Stomach (tissue), 9 donors: Measurements from ENCODE around the gene MET. TPM values are rescaled to one million over a fixed set of nuclear protein-coding genes. Genes with fewer than 3 reads are reported as not detected.

ENCODE experiments used
- DNase-seq, 2 donors: peaks; one replicate each; pipeline versions ENCODE4 v3.0.0 to v3.0.0-alpha.2; 2013 to 2019
- H3K27ac ChIP-seq, 5 donors: fragments of 200-600 bp in 4 of 5; sonication (generic) in 4 of 5; one replicate each; pipeline ENCODE4 v1.5.1; 2013 to 2019; ENCODE audit warnings: mild to moderate bottlenecking in 1 of 5, moderate library complexity in 1 of 5
- H3K27me3 ChIP-seq, 3 donors: fragments of 200-600 bp; sonication (generic); one replicate each; pipeline ENCODE4 v1.5.1; 2017 to 2019; ENCODE audit warnings: mixed run types in 1 of 3
- H3K36me3 ChIP-seq, 4 donors: fragments of 200-600 bp; sonication (generic); 1 replicate in 3 of 4; 2 replicates in 1 of 4; pipeline ENCODE4 v1.5.1; 2016 to 2019
- H3K4me1 ChIP-seq, 4 donors: fragments of 200-600 bp; sonication (generic); one replicate each; pipeline ENCODE4 v1.5.1; 2016 to 2019
- H3K4me3 ChIP-seq, 4 donors: fragments of 200-600 bp; sonication (generic) in 3 of 4; one replicate each; pipeline ENCODE4 v1.5.1; 2016 to 2019; ENCODE audit warnings: mild to moderate bottlenecking in 1 of 4
- H3K9me3 ChIP-seq, 4 donors: fragments of 200-600 bp; sonication (generic); one replicate each; pipeline ENCODE4 v1.5.1; 2016 to 2019
- EP300 ChIP-seq: sonication (generic); formaldehyde crosslinking; IDR thresholded peaks from one replicate; pipeline ENCODE4 v1.6.1; 2017; ENCODE audit warnings: antibody characterized with exemption
- POLR2A ChIP-seq, 4 donors: fragments of 450-650 bp; IDR thresholded peaks; one replicate each; pipeline ENCODE4 v1.6.1; 2016; ENCODE audit warnings: antibody characterized with exemption in 4 of 4, control low read depth in 2 of 4, mild to moderate bottlenecking in 1 of 4, moderate library complexity in 1 of 4
- POLR2AphosphoS5 ChIP-seq, 3 donors: sonication (generic); formaldehyde crosslinking; IDR thresholded peaks; one replicate each; pipeline ENCODE4 v1.6.1; 2016; ENCODE audit warnings: antibody characterized with exemption in 3 of 3
- WGBS, 5 donors: extraction: QIAGEN DNeasy Blood & Tissue Kit in 3 of 5; methylation state at CpG; one replicate each; pipeline versions ENCODE4 v1.1.5 to v1.1.7; 2013 to 2018; 5-methylcytosine and 5-hydroxymethylcytosine counted together
- intact Hi-C: fragments of 100-400 bp; cut with DNase I; formaldehyde crosslinking; loops from one replicate; pipeline ENCODE4 v1.15.1; 2023; ENCODE audit warnings: low total_unique reads
- polyA plus RNA-seq, 3 donors: library from polyadenylated mRNA; stranded (reverse); fragments of 200-250 nt; gene quantifications; one replicate each; pipeline ENCODE4 v1.2.3, GENCODE V29; 2013
- total RNA-seq, 5 donors: library from RNA; depleted of rRNA; stranded (reverse); fragments of >200 nt; gene quantifications; one replicate each; pipeline versions ENCODE4 v1.1.0 to v1.2.3, GENCODE V29; 2014 to 2016
- TF ChIP-seq, protein P1 (sequence below), 7 experiments: fragments of 450-650 bp in 4 of 7; fragments of 200-600 bp in 3 of 7; sonication (generic) in 3 of 7; IDR thresholded peaks; one replicate each; pipeline ENCODE4 v1.5.1; 2016 to 2019; ENCODE audit warnings: antibody characterized with exemption in 7 of 7, control low read depth in 2 of 7, mild to moderate bottlenecking in 1 of 7
- donor health status: healthy with polysubstance abuse.
- donor health status: Bipolar disorder and iron deficiency.
- donor health status: healthy.

MET gene
- total and polyA plus RNA-seq, 8 donors, result 0.58 to 36.2 (median 4.3) TPM

DNA sequence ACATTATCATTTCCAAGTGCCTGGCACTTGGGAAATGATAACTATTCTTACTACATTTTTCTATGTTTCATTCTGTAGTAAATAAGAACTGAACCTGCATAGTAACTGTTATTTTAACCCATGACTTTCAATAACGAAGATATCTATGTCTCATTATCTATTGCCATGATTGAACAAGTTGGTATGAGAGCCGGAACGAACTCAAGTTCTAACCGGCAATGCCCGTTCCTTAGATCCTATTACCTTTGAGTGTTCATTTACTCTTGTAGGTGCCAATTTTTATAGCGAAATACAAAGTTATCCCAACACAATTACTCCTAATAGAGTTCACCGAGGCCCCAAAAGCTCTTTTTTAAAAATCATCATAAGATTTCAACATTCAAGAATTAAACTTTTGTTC lies 885 bp upstream of the MET start:
- peak overlapping the region in 4 of 5 donors; percentile 85 to 89 (median 88) for H3K27ac ChIP-seq
- TF ChIP-seq POLR2A (IDR thresholded peaks at IDR 0.05), result no peak
- TF ChIP-seq, protein P1, sequence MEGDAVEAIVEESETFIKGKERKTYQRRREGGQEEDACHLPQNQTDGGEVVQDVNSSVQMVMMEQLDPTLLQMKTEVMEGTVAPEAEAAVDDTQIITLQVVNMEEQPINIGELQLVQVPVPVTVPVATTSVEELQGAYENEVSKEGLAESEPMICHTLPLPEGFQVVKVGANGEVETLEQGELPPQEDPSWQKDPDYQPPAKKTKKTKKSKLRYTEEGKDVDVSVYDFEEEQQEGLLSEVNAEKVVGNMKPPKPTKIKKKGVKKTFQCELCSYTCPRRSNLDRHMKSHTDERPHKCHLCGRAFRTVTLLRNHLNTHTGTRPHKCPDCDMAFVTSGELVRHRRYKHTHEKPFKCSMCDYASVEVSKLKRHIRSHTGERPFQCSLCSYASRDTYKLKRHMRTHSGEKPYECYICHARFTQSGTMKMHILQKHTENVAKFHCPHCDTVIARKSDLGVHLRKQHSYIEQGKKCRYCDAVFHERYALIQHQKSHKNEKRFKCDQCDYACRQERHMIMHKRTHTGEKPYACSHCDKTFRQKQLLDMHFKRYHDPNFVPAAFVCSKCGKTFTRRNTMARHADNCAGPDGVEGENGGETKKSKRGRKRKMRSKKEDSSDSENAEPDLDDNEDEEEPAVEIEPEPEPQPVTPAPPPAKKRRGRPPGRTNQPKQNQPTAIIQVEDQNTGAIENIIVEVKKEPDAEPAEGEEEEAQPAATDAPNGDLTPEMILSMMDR (IDR thresholded peaks at IDR 0.05), result no peak
- no peak for TF ChIP-seq EP300
- no peak for TF ChIP-seq POLR2AphosphoS5 (IDR thresholded peaks at IDR 0.05)
- peaks cover 0 to 17% (median 0%) of the 10 kb centered on the region in 3 donors for H3K27me3 ChIP-seq
- 28 to 59% (median 39%) methylated on average over 7 of the region's 7 CpGs for WGBS, 5 donors
- H3K4me3 ChIP-seq, result peak overlapping the region; percentile 53 to 65 (median 57)
- H3K4me1 ChIP-seq, result peaks cover 0 to 32% (median 22%) of the 10 kb centered on the region in 4 donors
- peak in 1 of 2 donors; percentile 19 for DNase-seq
- H3K36me3 ChIP-seq, result no peaks in the 10 kb centered on the region
- no peaks in the 10 kb centered on the region for H3K9me3 ChIP-seq
- intact Hi-C loops, result loop anchor here (10.0 kb wide), 1 partner anchor 134 kb away; no protein-coding TSS in a partner anchor

DNA sequence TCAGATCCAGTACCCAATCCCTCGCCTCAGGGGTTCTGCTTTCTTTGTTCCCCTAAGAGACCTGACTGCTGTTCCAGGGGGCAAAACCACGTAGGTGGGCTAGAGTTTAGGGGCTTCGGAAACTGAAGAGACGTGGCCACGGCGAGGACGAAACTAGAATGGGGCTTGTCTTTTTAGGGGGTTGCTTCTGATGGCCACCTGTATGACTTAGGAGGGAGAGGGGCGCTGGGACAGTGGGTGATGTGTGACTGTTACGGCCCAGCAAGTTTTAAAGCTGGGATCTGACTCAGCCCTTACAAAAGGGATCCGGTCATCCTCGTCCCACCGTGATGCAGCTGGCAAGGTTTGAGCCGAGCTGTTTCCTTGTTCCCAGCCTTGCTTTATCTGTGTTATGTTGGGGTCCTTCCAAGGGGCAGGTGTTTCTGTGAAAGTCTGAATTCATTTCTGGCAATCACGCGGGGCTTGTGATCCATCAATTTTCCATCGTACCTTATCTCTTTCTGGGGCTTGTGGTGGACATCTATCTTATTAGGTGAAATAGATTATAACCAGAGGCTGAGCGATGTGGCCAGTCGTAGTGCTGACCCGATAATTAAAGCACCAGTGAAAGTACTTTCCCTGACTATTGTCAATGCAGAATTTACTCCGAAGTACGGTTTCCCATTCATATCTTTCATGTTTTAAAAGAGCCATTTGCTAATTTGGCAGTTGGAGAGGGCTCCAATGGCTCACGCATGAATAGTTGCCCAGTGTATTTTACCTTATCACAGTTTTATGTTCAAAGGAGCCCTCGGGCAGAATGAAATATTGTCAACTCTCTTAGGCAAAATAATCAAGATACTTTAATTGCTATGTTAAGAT lies 830 bp downstream of the MET start:
- H3K4me3 ChIP-seq, result peak overlapping the region; percentile 53 to 65 (median 57)
- intact Hi-C loops, result loop anchor here (10.0 kb wide), 1 partner anchor 132 kb away; no protein-coding TSS in a partner anchor
- H3K27me3 ChIP-seq, result peaks cover 0 to 17% (median 0%) of the 10 kb centered on the region in 3 donors
- peak; percentile 34 to 52 for DNase-seq
- H3K4me1 ChIP-seq, result peaks cover 0 to 32% (median 22%) of the 10 kb centered on the region in 4 donors
- no peaks in the 10 kb centered on the region for H3K36me3 ChIP-seq
- no peaks in the 10 kb centered on the region for H3K9me3 ChIP-seq
- 11 to 21% (median 14%) methylated on average over 23 of the region's 23 CpGs for WGBS, 5 donors
- TF ChIP-seq POLR2AphosphoS5 (IDR thresholded peaks at IDR 0.05), result no peak
- TF ChIP-seq, protein P1 (IDR thresholded peaks at IDR 0.05), result no peak
- no peak for TF ChIP-seq POLR2A (IDR thresholded peaks at IDR 0.05)
- no peak for TF ChIP-seq EP300
- peak overlapping the region; percentile 85 to 99 (median 88) for H3K27ac ChIP-seq

DNA sequence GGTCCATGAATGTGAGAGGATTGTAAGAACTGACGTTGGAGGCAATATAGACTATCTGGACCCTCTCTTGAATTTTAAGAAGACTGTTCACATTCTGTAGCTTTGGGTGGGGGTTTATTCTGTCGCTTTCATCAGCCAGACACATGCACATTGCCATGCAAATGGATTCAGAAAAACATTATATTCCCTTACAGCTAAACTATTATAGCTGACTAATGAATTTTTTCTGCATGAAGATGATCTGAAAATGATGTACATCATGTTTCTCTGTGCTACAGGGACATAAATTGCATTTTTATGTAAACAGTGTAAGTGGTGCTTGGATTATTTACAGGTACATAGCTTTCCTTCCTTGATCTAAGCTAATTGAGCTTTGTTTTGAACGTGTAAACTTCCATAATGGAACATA lies 1.5 kb downstream of the MET start:
- no peak for TF ChIP-seq POLR2A (IDR thresholded peaks at IDR 0.05)
- no peak for TF ChIP-seq POLR2AphosphoS5 (IDR thresholded peaks at IDR 0.05)
- TF ChIP-seq EP300, result no peak
- TF ChIP-seq, protein P1 (IDR thresholded peaks at IDR 0.05), result no peak
- WGBS, 5 donors, result 58 to 68% (median 60%) methylated on average over 3 of the region's 3 CpGs
- Histone ChIP-seq H3K36me3 (no peaks in the 10 kb centered on the region), H3K27ac (peak overlapping the region in 2 of 5 donors; percentile 87 to 89), H3K4me3 (peak overlapping the region; percentile 53 to 65 (median 57)), H3K27me3 (peaks cover 0 to 17% (median 0%) of the 10 kb centered on the region in 3 donors), H3K9me3 (no peaks in the 10 kb centered on the region), H3K4me1 (peaks cover 0 to 32% (median 22%) of the 10 kb centered on the region in 4 donors)
- no peak for DNase-seq
- intact Hi-C loops, result loop anchor here (10.0 kb wide), 1 partner anchor 131 kb away; no protein-coding TSS in a partner anchor

DNA sequence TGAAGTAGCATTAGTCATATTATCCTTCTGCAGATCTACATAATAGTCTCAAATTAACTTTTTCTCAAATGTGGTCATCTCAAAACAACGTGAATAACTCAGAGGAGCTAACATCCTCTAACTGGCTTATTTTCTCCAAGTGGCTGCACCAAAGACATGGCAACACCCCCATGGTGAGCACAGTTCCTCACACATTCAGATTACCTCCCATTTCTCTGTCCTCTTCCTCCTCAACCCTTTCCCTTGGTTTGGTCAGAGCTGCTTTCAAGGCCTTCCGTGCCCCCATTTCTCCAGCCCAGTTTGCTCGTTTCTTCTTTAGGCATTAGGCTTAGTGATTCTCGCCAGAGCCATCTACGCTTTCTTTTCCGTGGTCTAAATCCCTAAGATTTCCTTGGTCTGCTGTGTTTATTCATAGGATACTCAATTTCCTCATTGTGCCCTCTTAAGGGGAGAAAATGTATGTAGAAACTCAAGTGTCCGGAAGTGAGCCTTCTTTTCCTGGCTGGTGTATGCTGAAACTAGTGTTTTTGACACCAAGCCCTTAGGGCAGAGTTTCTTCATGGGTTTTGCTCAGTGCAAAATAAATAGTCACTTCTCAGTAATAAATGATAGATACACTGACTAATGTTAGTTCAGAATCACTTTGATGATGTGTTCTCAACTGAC lies 2.6 kb downstream of the MET start:
- no peak overlapping the region for H3K4me3 ChIP-seq
- H3K27me3 ChIP-seq, result peaks cover 0 to 17% (median 0%) of the 10 kb centered on the region in 3 donors
- DNase-seq, result no peak
- H3K9me3 ChIP-seq, result no peaks in the 10 kb centered on the region
- intact Hi-C loops, result loop anchor here (10.0 kb wide), 1 partner anchor 130 kb away; no protein-coding TSS in a partner anchor
- peak overlapping the region in 1 of 5 donors; percentile 5 for H3K27ac ChIP-seq
- H3K36me3 ChIP-seq, result no peaks in the 10 kb centered on the region
- H3K4me1 ChIP-seq, result peaks cover 0 to 32% (median 22%) of the 10 kb centered on the region in 4 donors
- 73 to 86% (median 82%) methylated on average over 7 of the region's 7 CpGs for WGBS, 5 donors
- no peak for TF ChIP-seq POLR2AphosphoS5 (IDR thresholded peaks at IDR 0.05)
- no peak for TF ChIP-seq POLR2A (IDR thresholded peaks at IDR 0.05)
- TF ChIP-seq, protein P1 (IDR thresholded peaks at IDR 0.05), result no peak
- TF ChIP-seq EP300, result no peak
